H1 (cell line): Measurements from ENCODE around the gene DYNC1H1. TPM values are rescaled to one million over a fixed set of nuclear protein-coding genes. Genes with fewer than 3 reads are reported as not detected.

Experiments used
- ATF2 ChIP-seq: IDR thresholded peaks from 2 replicates; pipeline ENCODE4 v1.6.1; 2012; ENCODE audit warnings: low read length, inconsistent platforms
- KDM5A ChIP-seq: fragments of 200-600 bp; IDR thresholded peaks from 2 replicates; pipeline ENCODE4 v1.7.1; 2012; ENCODE audit warnings: mild to moderate bottlenecking, low read length, inconsistent platforms, mixed read lengths
- RBBP5 ChIP-seq: IDR thresholded peaks from 2 replicates; pipeline ENCODE4 v1.7.1; 2012; ENCODE audit warnings: low read depth, mild to moderate bottlenecking, inconsistent platforms, low read length, moderate library complexity, borderline replicate concordance
- polyA plus RNA-seq, 7 experiments: library from polyadenylated mRNA; depleted of rRNA in 3 of 7; stranded (reverse) in 5 of 7; unstranded in 2 of 7; fragments of >200 nt in 5 of 7; fragments of 200-250 nt in 2 of 7; gene quantifications; 1 replicate in 5 of 7; 2 replicates in 1 of 7; 4 replicates in 1 of 7; pipeline versions ENCODE4 v1.2.1 to v1.2.3, GENCODE V29; 2011 to 2013; ENCODE audit warnings: missing spikeins in 2 of 7, mixed read lengths in 2 of 7
- total RNA-seq: library from RNA; stranded (reverse); fragmentation: NEBNext Ultra II Directional; extraction: Animal tissue kit (Norgen Biotek cat#: 25700); gene quantifications from 2 replicates; pipeline ENCODE4 v1.2.1, GENCODE V29; 2021

The DYNC1H1 gene
- total and polyA plus RNA-seq, 2 of the 8 experiments (the other 6 are each of a cell fraction or from before 2014, with no cell fraction given) = 238 to 387 TPM

- TF ChIP-seq ATF2 (no peak), KDM5A (no peak), RBBP5 (no peak)
Observed at GRCh38 chr14:101980251-101980650, 15.9 kb downstream of the DYNC1H1 start (continued).
